ENCODE measurements around the gene CACNA1C.

Gene CACNA1C

GRCh38 chr12:2020511-2020910 lies 32.3 kb upstream of the CACNA1C start:
- TF ChIP-seq, protein P1, sequence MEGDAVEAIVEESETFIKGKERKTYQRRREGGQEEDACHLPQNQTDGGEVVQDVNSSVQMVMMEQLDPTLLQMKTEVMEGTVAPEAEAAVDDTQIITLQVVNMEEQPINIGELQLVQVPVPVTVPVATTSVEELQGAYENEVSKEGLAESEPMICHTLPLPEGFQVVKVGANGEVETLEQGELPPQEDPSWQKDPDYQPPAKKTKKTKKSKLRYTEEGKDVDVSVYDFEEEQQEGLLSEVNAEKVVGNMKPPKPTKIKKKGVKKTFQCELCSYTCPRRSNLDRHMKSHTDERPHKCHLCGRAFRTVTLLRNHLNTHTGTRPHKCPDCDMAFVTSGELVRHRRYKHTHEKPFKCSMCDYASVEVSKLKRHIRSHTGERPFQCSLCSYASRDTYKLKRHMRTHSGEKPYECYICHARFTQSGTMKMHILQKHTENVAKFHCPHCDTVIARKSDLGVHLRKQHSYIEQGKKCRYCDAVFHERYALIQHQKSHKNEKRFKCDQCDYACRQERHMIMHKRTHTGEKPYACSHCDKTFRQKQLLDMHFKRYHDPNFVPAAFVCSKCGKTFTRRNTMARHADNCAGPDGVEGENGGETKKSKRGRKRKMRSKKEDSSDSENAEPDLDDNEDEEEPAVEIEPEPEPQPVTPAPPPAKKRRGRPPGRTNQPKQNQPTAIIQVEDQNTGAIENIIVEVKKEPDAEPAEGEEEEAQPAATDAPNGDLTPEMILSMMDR (IDR thresholded peaks at IDR 0.05; ENCODE audit: extremely low read depth, missing control alignments): no peak
- DNase-seq (ENCODE audit: low spot score): no peak

DNA sequence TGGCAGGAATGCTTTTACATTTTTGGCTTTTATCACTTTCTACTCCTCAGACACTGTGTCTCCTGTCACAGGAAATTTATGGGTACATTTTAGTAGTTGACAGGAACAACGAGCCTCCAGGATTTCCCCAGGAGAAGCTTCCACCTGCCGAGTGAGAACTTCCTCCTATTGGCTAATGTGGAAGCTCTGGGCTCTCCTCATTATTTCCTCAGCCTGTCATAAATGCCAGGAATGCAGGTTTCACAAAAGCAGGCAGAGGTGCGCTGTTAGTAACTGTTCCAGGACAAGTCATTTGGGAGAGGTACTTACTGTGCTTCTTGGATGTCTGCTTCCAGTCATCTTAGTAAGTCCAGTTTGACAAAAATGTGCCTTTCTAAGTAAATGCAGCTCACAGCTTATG lies 29.4 kb upstream of the CACNA1C start:
- DNase-seq (ENCODE audit: low spot score): no peak
- TF ChIP-seq, protein P1 (IDR thresholded peaks at IDR 0.05; ENCODE audit: extremely low read depth, missing control alignments): no peak

DNA sequence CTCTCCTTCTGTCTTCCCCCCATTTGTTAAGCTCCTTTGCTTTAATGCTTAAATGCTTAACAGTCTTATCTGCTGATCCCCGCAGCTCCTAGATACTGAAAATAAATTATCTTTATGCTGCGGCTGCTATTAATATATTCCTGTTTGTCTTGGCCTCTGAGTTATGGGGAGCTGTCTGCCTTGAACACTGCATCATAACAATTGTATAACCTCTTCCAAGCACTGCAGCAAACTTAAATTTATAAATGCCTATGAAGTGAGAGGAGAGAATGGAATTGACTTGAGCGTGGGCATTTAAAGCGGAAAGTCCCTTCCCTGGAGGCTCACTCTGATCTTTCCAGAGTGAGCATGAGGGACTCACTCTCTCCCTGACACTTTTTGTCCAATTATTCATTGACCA lies 25.4 kb upstream of the CACNA1C start:
- TF ChIP-seq, protein P1 (IDR thresholded peaks at IDR 0.05; ENCODE audit: extremely low read depth, missing control alignments): no peak
- DNase-seq (ENCODE audit: low spot score): no peak

- no peak for DNase-seq (ENCODE audit: low spot score)
- TF ChIP-seq, protein P1 (IDR thresholded peaks at IDR 0.05; ENCODE audit: extremely low read depth, missing control alignments): no peak
Measured at GRCh38 chr12:2029851-2030250, 22.9 kb upstream of the CACNA1C start.

DNA sequence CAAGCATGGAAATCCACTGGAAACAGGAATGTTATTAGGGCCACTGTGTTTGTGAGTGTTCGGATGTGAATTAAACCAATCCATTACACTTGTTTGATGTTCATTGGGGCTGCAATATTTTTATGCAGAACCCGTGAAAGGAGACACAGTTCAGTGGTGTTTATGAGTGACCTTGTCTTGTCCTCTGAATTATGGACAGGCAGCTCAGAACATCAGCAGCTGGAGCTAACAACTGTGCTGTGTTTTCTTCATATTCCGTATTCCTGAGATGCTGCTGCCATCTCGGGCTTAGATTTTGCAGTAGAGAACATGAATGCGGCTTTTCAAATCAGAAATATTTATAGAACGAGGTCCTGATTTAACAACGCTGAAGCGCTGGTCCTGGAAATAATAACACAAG lies 20.3 kb upstream of the CACNA1C start:
- DNase-seq (ENCODE audit: low spot score): no peak
- TF ChIP-seq, protein P1 (IDR thresholded peaks at IDR 0.05; ENCODE audit: extremely low read depth, missing control alignments): no peak

DNA sequence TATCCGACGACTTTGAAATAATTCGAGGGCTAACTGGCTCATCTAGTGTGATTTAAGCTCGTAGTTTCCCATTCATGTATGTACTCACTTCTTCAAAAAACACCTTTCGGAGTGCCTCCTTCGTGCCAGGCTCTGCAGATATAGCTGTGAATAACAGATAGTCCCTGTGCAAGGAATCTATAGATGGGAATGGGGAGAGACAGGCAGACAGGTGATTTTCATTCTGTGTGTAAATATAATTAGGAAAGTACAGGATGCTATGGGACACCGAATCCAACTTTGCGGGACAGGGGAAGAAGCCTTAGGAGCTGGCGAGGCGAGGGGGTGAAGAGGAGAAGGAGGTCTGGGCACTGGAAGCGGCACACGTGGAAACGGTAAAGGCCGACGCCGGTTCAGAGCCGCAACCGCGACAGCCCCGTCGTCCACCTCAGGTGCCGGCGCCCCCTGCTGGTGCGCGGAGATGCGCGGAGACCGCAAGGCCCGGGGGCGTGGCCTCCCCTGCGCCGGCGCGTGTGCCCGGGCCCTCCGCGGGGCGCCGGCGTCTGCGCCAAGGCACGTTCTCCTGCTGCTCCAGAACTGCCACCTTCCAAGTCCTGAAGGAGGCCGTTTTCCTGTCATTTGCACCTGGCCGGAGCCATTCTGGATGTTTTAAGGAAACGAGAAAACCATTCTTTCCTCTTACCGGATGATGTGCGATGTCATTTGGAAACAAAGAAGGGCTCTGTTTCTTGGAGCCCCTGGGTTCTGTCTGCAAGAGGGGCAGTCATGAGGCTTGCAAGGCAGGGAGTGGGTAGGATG lies 18.0 kb upstream of the CACNA1C start:
- DNase-seq (ENCODE audit: low spot score): peak; percentile 93
- TF ChIP-seq, protein P1 (IDR thresholded peaks at IDR 0.05; ENCODE audit: extremely low read depth, missing control alignments): peak; percentile 97

GRCh38 chr12:2035431-2036055 lies 17.2 kb upstream of the CACNA1C start:
- TF ChIP-seq, protein P1 (IDR thresholded peaks at IDR 0.05; ENCODE audit: extremely low read depth, missing control alignments): no peak
- no peak for DNase-seq (ENCODE audit: low spot score)

Data from GM20000 (cell line).